Psoas muscle (tissue), 8 donors: Measurements from ENCODE around the gene SPRR2E. TPM values are rescaled to one million over a fixed set of nuclear protein-coding genes. Genes with fewer than 3 reads are reported as not detected.

Experiments used
- ATAC-seq, 4 donors: fragments of 200-7000 bp; cut with Tn5 transposase; one replicate each; pipeline ENCODE4 v1.9.1; 2020; ENCODE audit warnings: moderate library complexity in 3 of 4, mild to moderate bottlenecking in 2 of 4
- DNase-seq, 2 donors: peaks; one replicate each; pipeline ENCODE4 v3.0.0-alpha.2; 2020
- H3K27ac ChIP-seq: fragments of 200-600 bp; one replicate; pipeline ENCODE4 v1.8.0; 2022
- H3K27me3 ChIP-seq, 3 donors: fragments of 200-600 bp in 1 of 3; one replicate each; pipeline versions ENCODE4 v1.6.1 to v1.8.0; 2013 to 2022; ENCODE audit warnings: low read length in 2 of 3, mild to moderate bottlenecking in 2 of 3, moderate library complexity in 1 of 3; ENCODE audit not compliant: insufficient read depth in 3 of 3
- H3K36me3 ChIP-seq, 2 donors: fragments of 200-600 bp in 1 of 2; one replicate each; pipeline versions ENCODE4 v1.6.1 to v1.8.0; 2013 to 2022; ENCODE audit warnings: low read depth in 1 of 2, mild to moderate bottlenecking in 1 of 2, moderate library complexity in 1 of 2; ENCODE audit not compliant: insufficient read depth in 1 of 2
- H3K4me1 ChIP-seq: fragments of 200-600 bp; one replicate; pipeline ENCODE4 v1.8.0; 2022
- H3K4me3 ChIP-seq: fragments of 200-600 bp; one replicate; pipeline ENCODE4 v1.8.0; 2022; ENCODE audit warnings: mild to moderate bottlenecking
- H3K9me3 ChIP-seq: fragments of 200-600 bp; one replicate; pipeline ENCODE4 v1.8.0; 2022
- WGBS, 3 donors: extraction: QIAGEN DNeasy Blood & Tissue Kit; methylation state at CpG; one replicate each; pipeline versions ENCODE4 v1.1.6 to v1.1.7; 2013; 5-methylcytosine and 5-hydroxymethylcytosine counted together
- intact Hi-C, 2 donors: fragments of 100-400 bp; cut with DNase I; formaldehyde crosslinking; loops; one replicate each; pipeline versions ENCODE4 v1.11.0 to v1.14.2; 2022
- polyA plus RNA-seq, 3 donors: library from polyadenylated mRNA; stranded (reverse); fragments of 200-250 nt; gene quantifications; one replicate each; pipeline ENCODE4 v1.2.3, GENCODE V29; 2013
- total RNA-seq, 4 donors: library from RNA; stranded (reverse); fragmentation: NEBNext Ultra II Directional in 2 of 4; extraction: Animal tissue kit (Norgen Biotek cat#: 25700) in 2 of 4; gene quantifications; one replicate each; pipeline versions ENCODE4 v1.2.1 to v1.2.4, GENCODE V29; 2021 to 2023
- TF ChIP-seq, protein P1 (sequence below): fragments of 200-600 bp; IDR thresholded peaks from one replicate; pipeline ENCODE4 v1.8.0; 2022; ENCODE audit warnings: antibody characterized with exemption
- donor health status: healthy with polysubstance abuse.
- donor health status: DM: no; HTN: no; CAD: no; lungs with moderate emphysema.
- donor health status: Bipolar disorder and iron deficiency.
- donor health status: healthy.
- donor health status: DM: yes; HTN: yes; CAD: no.
- donor health status: DM: no; HTN: no; CAD: no.
- donor health status: DM: no; HTN: no; CAD: no.
- donor health status: DM: yes; HTN: yes; CAD: no.

The SPRR2E gene
- total and polyA plus RNA-seq, 7 donors = 0.14 TPM; not detected in 6

DNA sequence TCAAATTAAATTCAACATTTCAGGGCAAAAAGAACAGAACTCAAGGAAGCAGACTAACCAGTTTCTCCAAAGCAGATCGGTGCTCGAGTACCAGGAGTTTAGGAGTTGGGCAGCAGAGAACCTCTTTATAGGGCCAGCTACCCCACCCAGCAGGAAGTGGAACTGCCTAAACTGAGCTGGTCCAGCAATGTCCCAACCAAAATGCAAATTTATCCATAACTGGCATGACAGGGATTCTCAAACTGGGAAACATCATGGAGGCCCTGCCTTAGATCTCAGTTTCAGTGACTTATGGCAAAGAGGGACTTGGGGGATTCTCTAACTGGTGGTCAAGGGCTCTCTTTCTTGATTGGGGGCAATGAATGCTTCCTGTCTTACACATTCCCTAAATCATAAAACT, 22.8 kb downstream of the SPRR2E start, which contains the start of gene SPRR2B:
Gene SPRR2B (minus strand): TSS at position 101 of the 400 bp plus-strand sequence. CDS start 772 bp downstream, outside the sequence.
- 41 to 90% (median 68%) methylated on average over 2 of the region's 2 CpGs for WGBS, 3 donors
- DNase-seq = no peak

DNA sequence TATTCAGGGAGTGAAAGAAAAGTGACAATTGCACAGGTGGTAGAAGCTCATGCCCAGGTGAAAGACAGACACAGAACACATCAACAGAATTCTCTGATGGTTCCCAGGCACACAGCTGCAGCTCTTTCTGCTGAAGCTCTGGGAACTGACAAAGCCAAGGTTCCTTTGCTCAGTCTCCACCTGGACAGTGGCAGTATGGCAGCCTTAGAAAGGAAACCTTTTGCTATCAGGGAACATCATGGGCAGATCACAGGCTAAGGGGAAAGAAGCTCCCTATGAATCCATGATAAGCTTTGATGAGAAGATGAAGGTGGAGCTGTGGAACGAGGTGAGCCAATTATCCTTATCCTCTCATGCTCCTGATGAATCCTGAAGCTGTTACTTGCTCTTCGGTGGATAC, 24.1 kb downstream of the SPRR2E start:
- H3K27me3 ChIP-seq = no peaks in the 10 kb centered on the region
- DNase-seq = no peak
- 66 to 75% (median 72%) methylated on average over 2 of the region's 2 CpGs for WGBS, 3 donors
- no peaks in the 10 kb centered on the region for H3K9me3 ChIP-seq
- intact Hi-C loops = no loop called here
- H3K4me1 ChIP-seq = no peaks in the 10 kb centered on the region
- no peaks in the 10 kb centered on the region for H3K36me3 ChIP-seq
- no peak for ATAC-seq
- H3K4me3 ChIP-seq = no peak overlapping the region
- TF ChIP-seq, protein P1, sequence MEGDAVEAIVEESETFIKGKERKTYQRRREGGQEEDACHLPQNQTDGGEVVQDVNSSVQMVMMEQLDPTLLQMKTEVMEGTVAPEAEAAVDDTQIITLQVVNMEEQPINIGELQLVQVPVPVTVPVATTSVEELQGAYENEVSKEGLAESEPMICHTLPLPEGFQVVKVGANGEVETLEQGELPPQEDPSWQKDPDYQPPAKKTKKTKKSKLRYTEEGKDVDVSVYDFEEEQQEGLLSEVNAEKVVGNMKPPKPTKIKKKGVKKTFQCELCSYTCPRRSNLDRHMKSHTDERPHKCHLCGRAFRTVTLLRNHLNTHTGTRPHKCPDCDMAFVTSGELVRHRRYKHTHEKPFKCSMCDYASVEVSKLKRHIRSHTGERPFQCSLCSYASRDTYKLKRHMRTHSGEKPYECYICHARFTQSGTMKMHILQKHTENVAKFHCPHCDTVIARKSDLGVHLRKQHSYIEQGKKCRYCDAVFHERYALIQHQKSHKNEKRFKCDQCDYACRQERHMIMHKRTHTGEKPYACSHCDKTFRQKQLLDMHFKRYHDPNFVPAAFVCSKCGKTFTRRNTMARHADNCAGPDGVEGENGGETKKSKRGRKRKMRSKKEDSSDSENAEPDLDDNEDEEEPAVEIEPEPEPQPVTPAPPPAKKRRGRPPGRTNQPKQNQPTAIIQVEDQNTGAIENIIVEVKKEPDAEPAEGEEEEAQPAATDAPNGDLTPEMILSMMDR = no peak
- no peak overlapping the region for H3K27ac ChIP-seq

More for the DNA sequence above, 22.8 kb downstream of the SPRR2E start, which contains the start of gene SPRR2B:
- Histone ChIP-seq H3K4me3 (no peak within 1 kb of the TSS), H3K36me3 (no peaks in the 10 kb centered on the region), H3K4me1 (no peaks in the 10 kb centered on the region), H3K27me3 (no peaks in the 10 kb centered on the region), H3K27ac (no peak within 1 kb of the TSS), H3K9me3 (no peaks in the 10 kb centered on the region)
- intact Hi-C loops = loop anchor here in 1 of 2 donors (1.0 kb wide), 1 partner anchor 23 kb away; the partner anchor contains the start of gene SPRR2E
- TF ChIP-seq, protein P1 = no peak
- ATAC-seq = no peak

DNA sequence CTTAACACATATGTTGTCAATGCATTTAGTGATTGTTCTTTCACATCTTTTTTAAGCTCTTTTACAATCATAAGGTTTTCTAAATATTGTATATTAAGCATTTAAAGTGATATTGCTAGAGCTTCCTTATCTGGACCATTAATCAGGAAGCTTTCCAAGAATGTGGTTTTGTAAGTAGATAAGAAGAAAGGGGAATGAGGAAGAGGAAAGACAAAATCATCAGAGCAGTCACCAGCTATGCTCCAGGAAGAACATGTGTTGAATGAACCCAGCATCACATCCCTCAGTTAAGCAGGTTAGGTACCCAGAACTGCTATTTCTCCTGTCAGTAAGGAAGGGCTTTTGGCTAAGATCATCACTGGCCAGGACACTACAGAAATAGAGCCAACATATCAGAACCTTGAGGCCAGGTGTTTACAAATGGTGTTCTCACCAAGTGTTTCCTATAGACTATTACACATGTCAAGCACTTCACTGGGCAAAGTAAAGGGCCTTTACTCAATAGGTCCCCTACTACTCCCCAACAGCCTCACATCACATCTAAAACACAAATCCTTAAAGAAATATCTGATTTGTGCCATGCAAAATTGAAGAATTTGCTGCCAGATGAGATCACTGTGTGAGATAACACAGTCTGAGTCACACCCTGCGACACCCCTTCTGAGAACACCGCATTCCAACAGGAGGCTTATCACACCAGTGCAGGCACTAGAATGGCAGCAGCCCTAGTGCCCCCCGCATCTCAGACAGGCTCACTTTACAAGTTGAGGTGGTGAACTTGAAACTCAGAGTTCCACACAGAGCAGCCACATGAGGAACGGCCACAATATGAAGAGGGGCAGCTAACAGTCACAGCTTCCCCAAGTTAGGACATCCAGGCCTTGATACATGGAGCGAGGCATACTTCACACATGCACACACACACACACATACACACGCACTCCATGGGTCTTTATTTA, 35.2 kb downstream of the SPRR2E start:
- WGBS, 3 donors = 70 to 74% (median 71%) methylated on average over 6 of the region's 6 CpGs
- intact Hi-C loops = no loop called here
- no peak overlapping the region for H3K27ac ChIP-seq
- H3K4me1 ChIP-seq = no peaks in the 10 kb centered on the region
- TF ChIP-seq, protein P1 = no peak
- no peak overlapping the region for H3K4me3 ChIP-seq
- no peaks in the 10 kb centered on the region for H3K36me3 ChIP-seq
- H3K9me3 ChIP-seq = no peaks in the 10 kb centered on the region
- no peak for ATAC-seq
- no peak for DNase-seq
- H3K27me3 ChIP-seq = no peaks in the 10 kb centered on the region

DNA sequence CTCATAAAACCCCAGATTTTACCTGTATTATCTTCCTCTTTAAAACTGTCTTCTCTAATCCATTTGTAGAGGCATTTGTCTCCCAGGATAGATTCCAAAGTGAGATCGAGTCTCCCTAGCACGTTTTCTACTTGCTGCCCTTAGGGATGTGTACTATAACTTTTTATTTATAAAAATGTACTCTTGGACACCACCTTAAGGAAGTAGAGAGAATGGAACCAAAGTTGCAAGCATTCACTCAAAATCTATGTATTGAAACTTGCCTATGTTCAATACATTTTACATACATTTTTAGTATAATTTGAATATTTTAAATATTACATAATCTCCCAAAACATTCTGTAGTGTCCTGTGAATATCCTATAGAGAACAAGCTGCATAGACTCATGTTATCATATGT, 36.2 kb downstream of the SPRR2E start:
- Histone ChIP-seq H3K27me3 (no peaks in the 10 kb centered on the region), H3K4me1 (no peaks in the 10 kb centered on the region), H3K4me3 (no peak overlapping the region), H3K9me3 (no peaks in the 10 kb centered on the region), H3K27ac (no peak overlapping the region), H3K36me3 (no peaks in the 10 kb centered on the region)
- TF ChIP-seq, protein P1 = no peak
- DNase-seq (no peak), ATAC-seq (no peak)
- 41 to 52% (median 49%) methylated on average over 2 of the region's 2 CpGs for WGBS, 3 donors
- intact Hi-C loops = no loop called here
